GM12878 (cell line): ENCODE data around the gene PNMA5. TPM values are rescaled to one million over a fixed set of nuclear protein-coding genes. Genes with fewer than 3 reads are reported as not detected.
A peak's percentile ranks its signal among the peaks of the same experiment; 100 is the strongest.

Source experiments
- BCL3 ChIP-seq: IDR thresholded peaks from 2 replicates; pipeline ENCODE4 v1.6.1; 2011; ENCODE audit warnings: borderline replicate concordance, low read depth, mild to moderate bottlenecking, moderate library complexity, low read length; ENCODE audit not compliant: insufficient read depth, poor library complexity, severe bottlenecking
- CEBPZ ChIP-seq: fragments of 150-350 bp; IDR thresholded peaks from 2 replicates; pipeline ENCODE4 v1.6.1; 2016; ENCODE audit warnings: low read depth, low read length
- CHD1 ChIP-seq: IDR thresholded peaks from 2 replicates; pipeline ENCODE4 v1.6.1; 2012; ENCODE audit warnings: low read depth, low read length, improper control_type of control experiment
- CHD4 ChIP-seq: fragments of 200-600 bp; sonication (generic); IDR thresholded peaks from 2 replicates; pipeline ENCODE4 v1.6.1; 2016; ENCODE audit warnings: mild to moderate bottlenecking
- E2F8 ChIP-seq: fragments of 450-650 bp; IDR thresholded peaks from 2 replicates; pipeline ENCODE4 v1.6.1; 2018; ENCODE audit warnings: mild to moderate bottlenecking, low read depth, moderate library complexity; ENCODE audit not compliant: partially characterized antibody
- IRF5 ChIP-seq: fragments of 450-650 bp; IDR thresholded peaks from 2 replicates; pipeline ENCODE4 v1.6.1; 2017; ENCODE audit warnings: borderline replicate concordance
- NKRF ChIP-seq: fragments of 450-650 bp; conservative IDR thresholded peaks from 2 replicates; pipeline ENCODE4 v1.6.1; 2017; ENCODE audit warnings: mild to moderate bottlenecking, moderate library complexity
- PAX8 ChIP-seq: fragments of 450-650 bp; IDR thresholded peaks from 2 replicates; pipeline ENCODE4 v1.6.1; 2017; ENCODE audit warnings: mild to moderate bottlenecking, moderate library complexity
- RELB ChIP-seq: fragments of 450-650 bp; IDR thresholded peaks from 2 replicates; pipeline ENCODE4 v1.6.1; 2017; ENCODE audit warnings: low read depth, mild to moderate bottlenecking, moderate library complexity
- ZBTB11 ChIP-seq: fragments of 450-650 bp; formaldehyde crosslinking; IDR thresholded peaks from 2 replicates; pipeline ENCODE4 v1.5.0; 2022; ENCODE audit warnings: mild to moderate bottlenecking, missing genetic modification characterization
- polyA plus RNA-seq, 11 experiments: library from polyadenylated mRNA; depleted of rRNA in 4 of 11; unstranded in 6 of 11; stranded (reverse) in 5 of 11; fragments of >200 nt; fragmentation: Nextera tagmentation in 4 of 11; fragmentation: Illumina TruSeq in 1 of 11; extraction: Ambion mirVana in 4 of 11; extraction: Trizol in 1 of 11; gene quantifications; 1 replicate in 1 of 11; 2 replicates in 10 of 11; pipeline versions ENCODE4 v1.2.1 to v1.2.3, GENCODE V29; 2011 to 2016; ENCODE audit warnings: inconsistent platforms in 2 of 11, missing spikeins in 2 of 11, low read depth in 1 of 11
- total RNA-seq, 4 experiments: library from RNA; depleted of rRNA in 3 of 4; stranded (reverse); fragments of >200 nt in 3 of 4; fragmentation: Illumina TruSeq in 1 of 4; extraction: Trizol in 1 of 4; gene quantifications; 2 replicates each; pipeline versions ENCODE4 v1.2.1 to v1.2.3, GENCODE V29; 2013 to 2021

The PNMA5 gene
- total and polyA plus RNA-seq, 10 of the 15 experiments (the other 5 are each of a cell fraction or from before 2014, with no cell fraction given): 0.03 TPM; not detected in 9

- TF ChIP-seq E2F8 (no peak), BCL3 (no peak), PAX8 (no peak), ZBTB11 (CRISPR knock-in tag) (no peak), CHD4 (no peak), NKRF (no peak), CEBPZ (no peak), CHD1 (no peak), IRF5 (no peak), RELB (peak; percentile 89)
Observed at GRCh38 chrX:152958524-152959465, 35.1 kb downstream of the PNMA5 start (continued).
